Fibroblast of skin of abdomen (primary cell): Measurements from ENCODE around the gene PCDHGA5. TPM values are rescaled to one million over a fixed set of nuclear protein-coding genes. Genes with fewer than 3 reads are reported as not detected.
"Not testable (repeated sequence)": the region's sequence is repeated elsewhere in the genome, so short reads cannot be mapped to it uniquely, and the experiment has no call there.

ENCODE experiments used
- DNase-seq: peaks from one replicate; pipeline ENCODE4 v3.0.0-alpha.2; 2013
- polyA plus RNA-seq, 2 experiments: library from polyadenylated mRNA; unstranded; fragments of 120-200 nt; gene quantifications; one replicate each; pipeline ENCODE4 v1.2.1, GENCODE V29; 2013; ENCODE audit not compliant: insufficient read length in 2 of 2

The PCDHGA5 gene
- polyA plus RNA-seq (2013, experiment 1 of 2; ENCODE audit: insufficient read length) = 2.0 TPM
- polyA plus RNA-seq (2013, experiment 2 of 2; ENCODE audit: insufficient read length) = 1.9 TPM

DNA sequence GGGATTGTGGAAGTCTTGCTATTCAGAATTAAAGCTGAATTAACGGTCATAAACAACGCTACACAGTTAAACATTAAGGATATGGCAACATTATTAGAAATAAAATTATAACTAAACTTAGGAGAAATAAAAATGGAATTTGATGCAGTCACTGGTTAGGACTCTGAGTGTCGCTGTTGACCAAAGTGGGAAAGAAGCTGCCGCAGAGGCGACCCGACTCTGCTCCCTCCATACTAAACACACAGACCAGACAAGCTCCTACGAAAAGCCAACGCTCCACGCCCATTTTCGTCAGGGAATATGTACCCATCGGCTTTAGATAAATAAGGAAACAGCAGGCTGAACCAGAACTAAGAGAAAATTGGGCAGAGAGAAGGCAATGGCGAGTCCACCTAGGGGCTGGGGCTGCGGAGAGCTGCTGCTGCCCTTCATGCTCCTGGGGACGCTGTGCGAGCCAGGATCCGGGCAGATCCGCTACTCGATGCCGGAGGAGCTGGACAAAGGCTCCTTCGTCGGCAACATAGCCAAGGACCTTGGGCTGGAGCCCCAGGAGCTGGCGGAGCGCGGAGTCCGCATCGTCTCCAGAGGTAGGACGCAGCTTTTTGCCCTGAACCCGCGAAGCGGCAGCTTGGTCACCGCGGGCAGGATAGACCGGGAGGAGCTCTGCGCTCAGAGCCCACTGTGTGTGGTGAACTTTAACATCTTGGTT, at the start of gene PCDHGA5:
Gene PCDHGA5 (plus strand): TSS at position 211 of the 709 bp plus-strand sequence. CDS start 169 bp downstream, at position 380.
- peak; percentile 23 for DNase-seq

GRCh38 chr5:141316963-141317362, 47.0 kb upstream of the PCDHGA5 start:
- not testable (repeated sequence) for DNase-seq

DNA sequence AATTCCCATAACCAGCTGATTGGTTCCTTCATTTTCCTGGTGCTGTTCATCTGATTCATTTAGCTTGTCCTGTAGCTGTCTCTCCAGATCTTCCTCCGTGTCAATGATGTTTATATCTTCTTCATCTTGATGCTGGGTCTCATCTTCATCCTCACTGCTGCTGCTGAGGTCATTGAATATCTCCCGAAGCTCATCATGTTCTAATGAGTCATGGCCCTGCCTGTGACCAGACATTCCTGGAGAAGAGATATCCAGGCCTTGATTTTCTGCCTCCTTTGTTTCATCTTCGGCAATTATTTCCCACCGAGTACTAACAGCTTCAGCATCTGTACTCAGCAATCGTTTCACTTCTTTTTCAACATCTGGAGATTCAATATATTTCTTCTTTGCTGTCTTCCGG, 44.8 kb upstream of the PCDHGA5 start:
- DNase-seq = no peak

DNA sequence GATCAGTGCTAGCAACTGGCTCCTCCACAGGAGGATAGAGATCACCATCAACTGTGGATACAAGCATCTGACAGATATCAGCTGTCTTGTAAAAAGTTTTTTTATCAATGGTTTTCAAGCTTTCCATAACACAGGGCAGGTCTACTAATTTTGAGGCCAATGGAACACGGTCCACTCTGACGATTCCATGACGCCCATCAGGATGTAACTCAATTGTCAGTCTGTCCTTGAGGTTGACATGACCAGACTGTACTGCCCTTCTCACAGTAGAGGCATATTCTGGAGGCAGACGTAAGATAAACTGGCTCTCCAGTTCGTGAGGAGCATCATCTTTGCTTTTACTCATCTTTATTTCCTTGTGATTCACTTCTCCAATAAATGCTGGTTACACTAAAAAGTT, 44.3 kb upstream of the PCDHGA5 start:
- DNase-seq = no peak

DNA sequence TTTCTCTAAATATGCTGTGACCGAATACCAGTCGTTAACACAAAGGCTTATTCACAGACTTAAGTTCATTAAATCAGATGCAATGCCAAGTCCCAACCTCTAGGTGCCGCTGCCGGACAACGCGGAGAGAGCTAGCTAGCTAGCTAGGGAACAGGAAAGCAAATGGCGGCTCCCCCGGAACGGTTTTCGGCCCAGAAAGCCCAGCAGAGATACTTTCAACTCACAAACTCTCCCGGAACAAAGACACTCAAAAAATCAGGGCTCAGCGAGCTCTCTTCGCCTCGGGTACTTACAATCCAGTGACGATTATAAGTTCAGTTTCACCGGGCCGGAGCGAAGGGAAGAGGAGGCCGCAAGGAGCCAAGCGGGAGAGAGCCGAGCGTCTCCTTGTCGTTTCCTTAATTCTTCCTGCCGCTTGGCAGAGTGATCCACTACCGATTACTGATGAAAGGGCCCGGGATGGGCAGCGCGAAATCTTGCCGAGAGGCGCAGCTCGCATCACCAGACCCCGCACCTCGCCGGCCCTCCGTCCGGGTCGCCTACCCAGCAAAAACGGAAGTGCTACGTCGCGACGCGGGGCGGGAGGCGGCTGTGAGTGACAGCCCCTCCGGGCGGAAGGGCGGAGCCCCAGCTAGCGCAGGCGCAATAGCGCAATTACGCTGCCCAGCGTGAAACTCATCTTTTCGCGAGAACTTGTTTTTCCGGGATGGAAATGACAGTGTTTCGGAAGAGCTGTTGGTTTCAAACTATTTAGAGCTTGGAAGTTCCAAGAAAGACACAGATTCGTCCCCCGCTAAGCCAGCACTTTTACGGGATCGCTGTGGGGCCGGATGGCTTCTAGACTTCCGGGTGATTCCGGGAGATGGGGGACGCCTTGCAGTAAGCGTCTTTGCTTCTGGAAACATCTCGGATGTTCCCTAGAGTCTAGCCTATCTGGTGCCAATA, 43.5 kb upstream of the PCDHGA5 start, which contains the start of gene TAF7:
Gene TAF7 (minus strand): TSS at position 560 of the 945 bp plus-strand sequence. CDS start 740 bp downstream, outside the sequence.
- DNase-seq = peak; percentile 93

- no peak for DNase-seq
Observed at GRCh38 chr5:141322261-141322660, 41.7 kb upstream of the PCDHGA5 start.

GRCh38 chr5:141326088-141326854, 37.7 kb upstream of the PCDHGA5 start:
- DNase-seq = peak; percentile 73

GRCh38 chr5:141328231-141328630, 35.7 kb upstream of the PCDHGA5 start:
- DNase-seq = no peak

GRCh38 chr5:141330299-141331080, 33.5 kb upstream of the PCDHGA5 start, which contains the start of gene PCDHGA1:
TSS of gene PCDHGA1 (plus strand) at chr5:141330514.
- DNase-seq = peak; percentile 31

DNA sequence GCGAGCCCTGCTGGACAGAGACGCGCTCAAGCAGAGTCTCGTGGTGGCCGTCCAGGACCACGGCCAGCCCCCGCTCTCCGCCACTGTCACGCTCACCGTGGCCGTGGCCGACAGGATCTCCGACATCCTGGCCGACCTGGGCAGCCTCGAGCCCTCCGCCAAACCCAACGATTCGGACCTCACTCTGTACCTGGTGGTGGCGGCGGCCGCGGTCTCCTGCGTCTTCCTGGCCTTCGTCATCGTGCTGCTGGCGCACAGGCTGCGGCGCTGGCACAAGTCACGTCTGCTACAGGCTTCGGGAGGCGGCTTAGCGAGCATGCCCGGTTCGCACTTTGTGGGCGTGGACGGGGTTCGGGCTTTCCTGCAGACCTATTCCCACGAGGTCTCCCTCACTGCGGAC, 31.4 kb upstream of the PCDHGA5 start:
- not testable (repeated sequence) for DNase-seq

DNA sequence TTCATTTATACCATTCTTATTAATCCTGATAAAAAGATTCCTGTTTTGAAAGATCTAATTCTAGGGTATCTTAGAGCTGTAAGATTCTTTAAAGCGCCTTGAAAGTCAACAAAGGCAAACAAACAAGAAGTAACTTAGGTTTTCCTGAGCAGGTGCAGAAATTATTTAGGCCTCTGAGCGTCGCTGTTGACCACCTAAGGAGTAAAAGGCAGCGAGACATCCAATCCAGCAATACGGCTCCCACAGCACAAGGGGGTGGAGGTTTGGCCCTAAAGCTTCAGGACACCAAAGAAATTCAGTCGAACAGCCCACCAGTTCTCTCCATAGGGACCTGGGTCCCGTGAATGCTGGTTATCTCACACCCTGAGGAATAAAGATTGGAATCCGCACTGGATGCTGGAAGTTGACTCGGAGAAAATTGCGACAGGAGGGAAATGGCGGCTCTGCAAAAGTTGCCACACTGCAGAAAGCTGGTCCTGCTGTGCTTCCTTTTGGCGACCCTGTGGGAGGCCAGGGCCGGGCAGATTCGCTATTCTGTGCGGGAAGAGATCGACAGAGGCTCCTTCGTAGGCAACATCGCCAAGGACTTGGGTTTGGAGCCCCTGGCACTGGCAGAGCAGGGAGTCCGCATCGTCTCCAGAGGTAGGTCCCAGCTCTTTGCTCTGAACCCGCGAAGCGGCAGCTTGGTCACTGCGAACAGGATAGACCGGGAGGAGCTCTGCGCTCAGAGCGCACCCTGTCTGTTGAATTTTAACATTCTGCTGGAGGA, 25.2 kb upstream of the PCDHGA5 start, which contains the start of gene PCDHGA2:
Gene PCDHGA2 (plus strand): TSS at position 223 of the 769 bp plus-strand sequence.
- DNase-seq = peak; percentile 50

GRCh38 chr5:141340781-141341354, 23.1 kb upstream of the PCDHGA5 start:
- not testable (repeated sequence) for DNase-seq

- no peak for DNase-seq
Observed at GRCh38 chr5:141342773-141343172, 21.2 kb upstream of the PCDHGA5 start.

DNA sequence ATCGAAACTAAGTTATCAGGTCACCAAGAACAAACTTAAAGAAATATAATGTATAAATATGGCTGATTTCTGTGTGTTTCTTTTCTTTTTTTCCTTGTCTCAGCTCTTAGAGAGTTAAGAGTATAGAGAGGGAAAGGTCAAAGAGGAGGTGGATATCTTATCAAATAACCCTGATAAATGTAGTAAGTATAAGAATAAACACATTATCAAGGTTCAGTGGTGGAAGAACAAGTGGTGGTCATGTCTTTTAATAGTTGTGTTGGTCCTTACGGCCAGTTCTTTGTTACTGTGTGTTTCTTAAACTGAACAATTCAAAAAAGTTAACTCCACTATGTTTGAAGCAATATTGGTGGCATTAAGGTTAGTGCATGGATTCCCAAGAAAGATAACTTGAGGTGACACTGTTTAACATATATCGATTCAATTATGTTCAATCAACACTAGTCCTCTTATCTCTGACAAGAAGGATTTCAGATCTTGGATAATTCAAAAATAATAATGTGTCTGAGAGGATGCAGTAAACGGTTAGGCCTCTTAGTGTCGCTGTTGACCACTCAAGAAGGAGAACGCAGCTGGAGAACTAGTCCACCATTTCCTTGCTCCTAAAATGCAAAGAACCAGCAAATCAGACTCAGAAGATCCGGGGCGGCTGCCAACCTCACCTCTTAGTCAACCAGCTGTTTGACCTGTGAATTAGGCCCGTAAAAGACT, 20.6 kb upstream of the PCDHGA5 start, which contains the start of gene PCDHGA3:
Gene PCDHGA3 (plus strand): TSS at position 588 of the 711 bp plus-strand sequence. CDS start 205 bp downstream, outside the sequence.
- peak; percentile 50 for DNase-seq

GRCh38 chr5:141343953-141344463, 20.0 kb upstream of the PCDHGA5 start:
- DNase-seq = no peak

GRCh38 chr5:141345327-141345726, 18.6 kb upstream of the PCDHGA5 start:
- DNase-seq = no peak

DNA sequence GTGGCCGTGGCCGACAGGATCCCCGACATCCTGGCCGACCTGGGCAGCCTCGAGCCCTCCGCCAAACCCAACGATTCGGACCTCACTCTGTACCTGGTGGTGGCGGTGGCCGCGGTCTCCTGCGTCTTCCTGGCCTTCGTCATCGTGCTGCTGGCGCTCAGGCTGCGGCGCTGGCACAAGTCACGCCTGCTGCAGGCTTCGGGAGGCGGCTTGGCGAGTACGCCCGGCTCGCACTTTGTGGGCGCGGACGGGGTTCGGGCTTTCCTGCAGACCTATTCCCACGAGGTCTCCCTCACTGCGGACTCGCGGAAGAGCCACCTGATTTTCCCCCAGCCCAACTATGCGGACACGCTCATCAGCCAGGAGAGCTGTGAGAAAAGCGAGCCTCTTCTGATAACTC, 17.9 kb upstream of the PCDHGA5 start:
- DNase-seq = not testable (repeated sequence)

DNA sequence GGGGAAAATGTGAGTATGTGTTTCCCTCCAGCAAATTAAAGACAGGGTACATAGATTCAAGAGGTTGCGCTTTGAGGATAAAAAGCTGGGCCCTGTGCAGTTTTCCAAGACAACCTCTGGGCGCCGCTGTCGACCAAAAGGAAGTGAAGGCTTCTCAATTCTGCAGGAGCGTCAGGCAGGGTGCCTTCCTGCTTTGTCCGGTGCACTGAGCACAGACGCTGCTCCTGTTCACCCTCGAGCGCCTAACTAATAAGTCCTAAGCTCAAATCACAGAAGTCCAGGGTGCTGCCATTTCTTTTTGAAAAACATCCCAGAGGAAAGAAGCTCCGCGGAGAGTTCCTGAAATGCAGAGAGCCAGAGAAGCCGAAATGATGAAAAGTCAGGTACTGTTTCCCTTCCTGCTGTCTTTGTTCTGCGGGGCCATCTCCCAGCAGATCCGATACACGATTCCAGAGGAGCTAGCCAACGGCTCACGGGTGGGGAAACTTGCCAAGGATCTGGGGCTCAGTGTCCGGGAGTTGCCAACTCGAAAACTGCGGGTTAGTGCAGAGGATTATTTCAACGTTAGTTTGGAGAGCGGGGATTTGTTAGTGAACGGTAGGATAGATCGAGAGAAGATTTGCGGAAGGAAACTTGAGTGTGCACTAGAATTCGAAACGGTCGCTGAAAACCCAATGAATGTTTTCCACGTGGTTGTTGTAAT, 13.9 kb upstream of the PCDHGA5 start, which contains the start of gene PCDHGB1:
Gene PCDHGB1 (plus strand): TSS at position 183 of the 703 bp plus-strand sequence. CDS start 162 bp downstream, at position 345.
- peak; percentile 51 for DNase-seq
